ENCODE results near the gene CLIC3. TPM values are rescaled to one million over a fixed set of nuclear protein-coding genes. Genes with fewer than 3 reads are reported as not detected.

CLIC3 gene
- total and polyA plus RNA-seq, 10 donors, result 2.9 to 10.7 (median 5.4) TPM

DNA sequence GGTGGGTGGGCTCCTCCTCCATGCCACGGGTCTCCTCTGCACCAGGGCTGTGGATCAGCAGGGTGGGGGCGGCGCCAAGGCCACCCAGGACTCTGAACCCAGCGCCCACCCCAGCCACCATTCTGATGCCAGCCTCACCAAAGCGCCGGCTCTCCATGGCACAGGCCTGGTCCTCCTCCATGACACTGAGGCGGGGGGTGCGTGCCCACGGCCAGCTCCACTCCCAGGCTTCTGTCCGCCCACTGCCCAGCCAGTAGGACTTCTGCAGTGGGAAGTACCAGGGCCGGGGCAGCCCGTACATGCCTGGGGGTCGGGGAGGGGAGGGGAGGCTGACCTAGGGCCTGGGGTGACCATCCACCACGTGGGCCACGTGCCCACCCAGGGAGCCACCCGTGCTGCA, 20.1 kb upstream of the CLIC3 start:
- H3K4me1 ChIP-seq, result peaks cover 0 to 3% (median 0%) of the 10 kb centered on the region in 6 donors
- intact Hi-C loops (cut with DNase I; ENCODE audit: low total_unique reads), result no loop called here
- no peaks in the 10 kb centered on the region for H3K27me3 ChIP-seq (replicated peaks in 1 of 7)
- H3K27ac ChIP-seq, result no peak overlapping the region
- H3K36me3 ChIP-seq, result peaks cover 0 to 98% (median 65%) of the 10 kb centered on the region in 6 donors
- no peaks in the 10 kb centered on the region for H3K9me3 ChIP-seq
- no peak for TF ChIP-seq POLR2AphosphoS5 (IDR thresholded peaks at IDR 0.05)
- TF ChIP-seq, protein P1, sequence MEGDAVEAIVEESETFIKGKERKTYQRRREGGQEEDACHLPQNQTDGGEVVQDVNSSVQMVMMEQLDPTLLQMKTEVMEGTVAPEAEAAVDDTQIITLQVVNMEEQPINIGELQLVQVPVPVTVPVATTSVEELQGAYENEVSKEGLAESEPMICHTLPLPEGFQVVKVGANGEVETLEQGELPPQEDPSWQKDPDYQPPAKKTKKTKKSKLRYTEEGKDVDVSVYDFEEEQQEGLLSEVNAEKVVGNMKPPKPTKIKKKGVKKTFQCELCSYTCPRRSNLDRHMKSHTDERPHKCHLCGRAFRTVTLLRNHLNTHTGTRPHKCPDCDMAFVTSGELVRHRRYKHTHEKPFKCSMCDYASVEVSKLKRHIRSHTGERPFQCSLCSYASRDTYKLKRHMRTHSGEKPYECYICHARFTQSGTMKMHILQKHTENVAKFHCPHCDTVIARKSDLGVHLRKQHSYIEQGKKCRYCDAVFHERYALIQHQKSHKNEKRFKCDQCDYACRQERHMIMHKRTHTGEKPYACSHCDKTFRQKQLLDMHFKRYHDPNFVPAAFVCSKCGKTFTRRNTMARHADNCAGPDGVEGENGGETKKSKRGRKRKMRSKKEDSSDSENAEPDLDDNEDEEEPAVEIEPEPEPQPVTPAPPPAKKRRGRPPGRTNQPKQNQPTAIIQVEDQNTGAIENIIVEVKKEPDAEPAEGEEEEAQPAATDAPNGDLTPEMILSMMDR (IDR thresholded peaks at IDR 0.05 in 8 of 11, conservative IDR thresholded peaks at IDR 0.05 in 3 of 11), result no peak
- no peak for TF ChIP-seq POLR2A (IDR thresholded peaks at IDR 0.05)
- H3K4me3 ChIP-seq, result no peak overlapping the region
- no peak for DNase-seq
- 87 to 96% (median 96%) methylated on average over 7 to 16 of the region's 16 CpGs for WGBS, 5 donors

DNA sequence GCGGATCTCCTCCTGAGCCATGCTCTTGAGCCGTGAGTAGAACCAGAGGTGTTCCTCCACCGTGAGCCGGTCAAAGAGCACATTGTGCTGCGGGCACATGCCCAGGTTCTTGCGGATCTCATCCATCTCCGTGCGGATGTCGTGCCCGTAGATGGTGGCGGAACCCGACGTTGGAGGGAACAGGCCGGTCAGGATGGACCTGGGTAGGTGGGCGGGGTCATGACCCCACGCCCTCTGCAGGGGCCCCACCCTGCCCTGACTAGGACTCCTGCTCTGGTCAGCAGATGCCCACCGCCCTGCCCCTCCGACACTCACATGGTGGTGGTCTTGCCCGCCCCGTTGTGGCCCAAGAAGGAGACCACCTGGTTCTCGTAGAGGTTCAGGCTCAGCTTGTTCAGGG, 19.6 kb upstream of the CLIC3 start:
- no peak for DNase-seq
- Histone ChIP-seq H3K9me3 (no peaks in the 10 kb centered on the region), H3K27ac (no peak overlapping the region), H3K27me3 (replicated peaks in 1 of 7) (no peaks in the 10 kb centered on the region), H3K36me3 (peaks cover 0 to 98% (median 70%) of the 10 kb centered on the region in 6 donors), H3K4me1 (no peaks in the 10 kb centered on the region), H3K4me3 (no peak overlapping the region)
- intact Hi-C loops (cut with DNase I; ENCODE audit: low total_unique reads), result no loop called here
- no peak for TF ChIP-seq POLR2AphosphoS5 (IDR thresholded peaks at IDR 0.05)
- 93 to 98% (median 96%) methylated on average over 3 to 21 of the region's 21 CpGs for WGBS, 5 donors

- H3K9me3 ChIP-seq, result no peaks in the 10 kb centered on the region
- intact Hi-C loops (cut with DNase I; ENCODE audit: low total_unique reads), result no loop called here
Observed at GRCh38 chr9:137015540-137015930, 19.2 kb upstream of the CLIC3 start.

DNA sequence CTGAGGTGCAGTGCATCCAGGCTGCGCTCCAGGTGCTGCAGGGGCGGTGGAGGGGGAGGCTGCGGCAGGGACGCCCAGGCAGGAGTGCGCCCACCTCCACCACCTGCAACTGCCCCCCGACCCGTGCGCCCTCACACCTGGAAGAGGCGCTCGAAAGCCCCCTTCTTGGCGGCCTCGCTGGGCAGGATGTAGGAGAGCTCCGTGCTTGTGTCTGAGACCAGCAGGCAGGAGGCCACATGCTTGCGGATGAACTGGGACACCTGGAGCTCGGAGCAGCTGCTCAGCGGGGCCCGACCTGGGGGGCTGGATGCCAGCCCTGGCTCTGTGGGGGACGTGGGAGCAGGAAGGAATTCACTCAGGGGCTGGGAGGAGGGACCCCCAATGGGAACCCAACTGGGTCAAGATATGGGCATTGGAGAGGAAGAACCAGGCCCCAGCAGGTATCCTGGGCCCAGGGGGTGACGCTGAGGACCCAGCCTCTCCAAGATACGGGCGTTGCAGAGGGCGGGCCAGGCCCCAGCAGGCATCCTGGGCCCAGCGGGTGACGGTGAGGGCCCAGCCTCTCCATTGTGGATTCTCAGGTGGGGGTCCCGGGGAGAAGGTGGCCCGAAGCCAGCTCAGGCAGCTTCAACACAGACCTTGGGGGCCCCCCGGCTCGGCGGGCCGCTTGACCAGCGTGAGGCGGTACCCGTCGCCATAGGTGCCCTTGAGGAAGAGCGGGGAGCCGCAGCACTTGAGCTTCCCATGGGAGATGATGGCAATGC, 18.6 kb upstream of the CLIC3 start:
- intact Hi-C loops (cut with DNase I; ENCODE audit: low total_unique reads), result no loop called here
- H3K4me3 ChIP-seq, result no peak overlapping the region
- no peak for DNase-seq
- no peaks in the 10 kb centered on the region for H3K4me1 ChIP-seq
- no peaks in the 10 kb centered on the region for H3K9me3 ChIP-seq
- no peaks in the 10 kb centered on the region for H3K27me3 ChIP-seq (replicated peaks in 1 of 7)
- WGBS, 5 donors, result 95 to 97% (median 95%) methylated on average over 20 to 36 of the region's 36 CpGs
- no peak for TF ChIP-seq POLR2A (IDR thresholded peaks at IDR 0.05)
- no peak for TF ChIP-seq POLR2AphosphoS5 (IDR thresholded peaks at IDR 0.05)
- TF ChIP-seq, protein P1 (IDR thresholded peaks at IDR 0.05 in 8 of 11, conservative IDR thresholded peaks at IDR 0.05 in 3 of 11), result no peak
- H3K27ac ChIP-seq, result no peak overlapping the region
- peaks cover 0 to 98% (median 69%) of the 10 kb centered on the region in 6 donors for H3K36me3 ChIP-seq

More at GRCh38 chr9:137015540-137015930, 19.2 kb upstream of the CLIC3 start:
- 95 to 98% (median 97%) methylated on average over 20 to 25 of the region's 25 CpGs for WGBS, 5 donors
- H3K27me3 ChIP-seq (replicated peaks in 1 of 7), result no peaks in the 10 kb centered on the region
- TF ChIP-seq, protein P1 (IDR thresholded peaks at IDR 0.05 in 8 of 11, conservative IDR thresholded peaks at IDR 0.05 in 3 of 11), result no peak
- no peak for TF ChIP-seq POLR2A (IDR thresholded peaks at IDR 0.05)
- TF ChIP-seq POLR2AphosphoS5 (IDR thresholded peaks at IDR 0.05), result no peak
- H3K27ac ChIP-seq, result no peak overlapping the region
- no peak for DNase-seq
- H3K4me3 ChIP-seq, result no peak overlapping the region
- H3K36me3 ChIP-seq, result peaks cover 0 to 98% (median 69%) of the 10 kb centered on the region in 6 donors
- H3K4me1 ChIP-seq, result no peaks in the 10 kb centered on the region

Data from spleen (tissue), 11 donors.